Smooth muscle cell (in vitro differentiated cells): ENCODE data around the gene QPCTL. TPM values are rescaled to one million over a fixed set of nuclear protein-coding genes. Genes with fewer than 3 reads are reported as not detected.

Experiments used
- DNase-seq: peaks from one replicate; lab custom pipeline; 2025; ENCODE audit not compliant: unreplicated experiment; lab: John Stamatoyannopoulos, UW
- H2AFZ ChIP-seq: fragments of 200-600 bp; sonication (generic); 2 replicates; pipeline ENCODE4 v1.6.0; 2016; ENCODE audit warnings: antibody characterized with exemption, low read depth, mild to moderate bottlenecking
- H3F3A ChIP-seq: fragments of 200-600 bp; sonication (generic); 2 replicates; pipeline ENCODE4 v1.6.0; 2017; ENCODE audit warnings: antibody characterized with exemption, low read depth
- H3K27ac ChIP-seq: fragments of 200-600 bp; sonication (generic); 2 replicates; pipeline ENCODE4 v1.5.1; 2016; ENCODE audit warnings: low read depth, mild to moderate bottlenecking
- H3K27me3 ChIP-seq: fragments of 200-600 bp; sonication (generic); 2 replicates; pipeline ENCODE4 v1.6.1; 2016; ENCODE audit warnings: low read depth, mild to moderate bottlenecking
- H3K36me3 ChIP-seq: fragments of 200-600 bp; sonication (generic); 2 replicates; pipeline ENCODE4 v1.5.1; 2016; ENCODE audit warnings: low read depth
- H3K4me1 ChIP-seq: fragments of 200-600 bp; sonication (generic); 2 replicates; pipeline ENCODE4 v1.5.1; 2016; ENCODE audit warnings: low read depth
- H3K4me2 ChIP-seq: fragments of 200-600 bp; sonication (generic); 2 replicates; pipeline ENCODE4 v1.6.0; 2016; ENCODE audit warnings: mild to moderate bottlenecking
- H3K4me3 ChIP-seq: fragments of 200-600 bp; sonication (generic); 2 replicates; pipeline ENCODE4 v1.5.1; 2016; ENCODE audit warnings: mild to moderate bottlenecking
- H3K79me2 ChIP-seq: fragments of 200-600 bp; sonication (generic); 2 replicates; pipeline ENCODE4 v1.6.0; 2016; ENCODE audit warnings: low read depth, mild to moderate bottlenecking
- H3K9ac ChIP-seq: fragments of 200-600 bp; sonication (generic); 2 replicates; pipeline ENCODE4 v1.6.0; 2016; ENCODE audit warnings: low read depth
- H3K9me3 ChIP-seq: fragments of 200-600 bp; sonication (generic); replicated peaks from 2 replicates; pipeline ENCODE4 v1.5.1; 2016; ENCODE audit warnings: low read depth
- H4K20me1 ChIP-seq: fragments of 200-600 bp; sonication (generic); 2 replicates; pipeline ENCODE4 v1.6.0; 2016; ENCODE audit warnings: low read depth
- WGBS: methylation state at CpG from one replicate; pipeline ENCODE4 v1.1.7; 2016; ENCODE audit warnings: low lambda C conversion rate; 5-methylcytosine and 5-hydroxymethylcytosine counted together
- polyA plus RNA-seq: library from polyadenylated mRNA; unstranded; fragments of >200 nt; fragmentation: Nextera tagmentation; extraction: Ambion mirVana; gene quantifications from 2 replicates; pipeline ENCODE4 v1.2.1, GENCODE V29; 2016
- total RNA-seq: library from RNA; depleted of rRNA; stranded (reverse); fragments of >200 nt; gene quantifications from 2 replicates; pipeline ENCODE4 v1.2.3, GENCODE V29; 2014
- TF ChIP-seq, protein P1 (sequence below): fragments of 200-600 bp; sonication (generic); IDR thresholded peaks from 2 replicates; pipeline ENCODE4 v1.5.1; 2017; ENCODE audit warnings: borderline replicate concordance, mild to moderate bottlenecking, antibody characterized with exemption; ENCODE audit not compliant: insufficient read depth, poor library complexity, severe bottlenecking

Gene QPCTL
- total and polyA plus RNA-seq, 2 experiments from 2014 or later, result 12.2 to 13.3 TPM

DNA sequence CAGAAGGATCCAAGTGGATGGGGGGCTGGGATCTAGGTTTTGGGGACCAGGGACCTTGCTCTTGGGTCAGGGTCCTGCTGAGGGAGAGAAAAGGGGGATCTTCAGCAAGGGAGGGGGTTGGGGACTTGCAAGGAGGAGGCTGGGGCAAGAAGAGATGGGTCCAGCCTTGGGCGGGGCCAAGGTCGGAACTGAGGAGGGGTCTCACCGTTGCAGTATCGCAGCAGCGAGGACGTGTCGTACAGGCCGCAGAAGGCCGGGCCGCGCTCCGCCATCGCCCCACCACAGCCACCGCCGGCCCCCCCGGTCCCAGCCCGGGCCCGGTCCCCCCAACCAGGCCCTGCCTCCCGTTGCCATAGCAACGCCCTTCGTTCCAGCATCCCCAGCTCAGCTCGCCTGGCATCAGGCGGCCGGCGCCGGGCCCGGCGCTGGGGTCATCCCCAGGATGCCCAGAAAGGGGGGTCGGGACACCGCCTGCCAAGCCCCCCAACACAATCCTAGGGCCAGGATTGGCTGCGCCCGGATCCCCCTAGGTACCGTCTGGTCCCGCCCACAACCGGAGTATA lies 47.3 kb upstream of the QPCTL start:
- H3K4me3 ChIP-seq, result peak overlapping the region; percentile 42
- H3K4me1 ChIP-seq, result peaks cover 5% of the 10 kb centered on the region
- H2AFZ ChIP-seq, result no peak overlapping the region
- H3K9ac ChIP-seq, result no peak overlapping the region
- DNase-seq, result no peak
- 20% methylated on average over 10 of the region's 35 CpGs for WGBS
- H3K79me2 ChIP-seq, result no peaks in the 10 kb centered on the region
- no peaks in the 10 kb centered on the region for H3K27me3 ChIP-seq
- no peaks in the 10 kb centered on the region for H3K36me3 ChIP-seq
- H3K4me2 ChIP-seq, result peak overlapping the region; percentile 71
- no peaks in the 10 kb centered on the region for H4K20me1 ChIP-seq
- no peaks in the 10 kb centered on the region for H3K9me3 ChIP-seq
- TF ChIP-seq, protein P1, sequence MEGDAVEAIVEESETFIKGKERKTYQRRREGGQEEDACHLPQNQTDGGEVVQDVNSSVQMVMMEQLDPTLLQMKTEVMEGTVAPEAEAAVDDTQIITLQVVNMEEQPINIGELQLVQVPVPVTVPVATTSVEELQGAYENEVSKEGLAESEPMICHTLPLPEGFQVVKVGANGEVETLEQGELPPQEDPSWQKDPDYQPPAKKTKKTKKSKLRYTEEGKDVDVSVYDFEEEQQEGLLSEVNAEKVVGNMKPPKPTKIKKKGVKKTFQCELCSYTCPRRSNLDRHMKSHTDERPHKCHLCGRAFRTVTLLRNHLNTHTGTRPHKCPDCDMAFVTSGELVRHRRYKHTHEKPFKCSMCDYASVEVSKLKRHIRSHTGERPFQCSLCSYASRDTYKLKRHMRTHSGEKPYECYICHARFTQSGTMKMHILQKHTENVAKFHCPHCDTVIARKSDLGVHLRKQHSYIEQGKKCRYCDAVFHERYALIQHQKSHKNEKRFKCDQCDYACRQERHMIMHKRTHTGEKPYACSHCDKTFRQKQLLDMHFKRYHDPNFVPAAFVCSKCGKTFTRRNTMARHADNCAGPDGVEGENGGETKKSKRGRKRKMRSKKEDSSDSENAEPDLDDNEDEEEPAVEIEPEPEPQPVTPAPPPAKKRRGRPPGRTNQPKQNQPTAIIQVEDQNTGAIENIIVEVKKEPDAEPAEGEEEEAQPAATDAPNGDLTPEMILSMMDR, result no peak
- H3K27ac ChIP-seq, result peak overlapping the region; percentile 32
- H3F3A ChIP-seq, result peaks cover 29% of the 10 kb centered on the region

DNA sequence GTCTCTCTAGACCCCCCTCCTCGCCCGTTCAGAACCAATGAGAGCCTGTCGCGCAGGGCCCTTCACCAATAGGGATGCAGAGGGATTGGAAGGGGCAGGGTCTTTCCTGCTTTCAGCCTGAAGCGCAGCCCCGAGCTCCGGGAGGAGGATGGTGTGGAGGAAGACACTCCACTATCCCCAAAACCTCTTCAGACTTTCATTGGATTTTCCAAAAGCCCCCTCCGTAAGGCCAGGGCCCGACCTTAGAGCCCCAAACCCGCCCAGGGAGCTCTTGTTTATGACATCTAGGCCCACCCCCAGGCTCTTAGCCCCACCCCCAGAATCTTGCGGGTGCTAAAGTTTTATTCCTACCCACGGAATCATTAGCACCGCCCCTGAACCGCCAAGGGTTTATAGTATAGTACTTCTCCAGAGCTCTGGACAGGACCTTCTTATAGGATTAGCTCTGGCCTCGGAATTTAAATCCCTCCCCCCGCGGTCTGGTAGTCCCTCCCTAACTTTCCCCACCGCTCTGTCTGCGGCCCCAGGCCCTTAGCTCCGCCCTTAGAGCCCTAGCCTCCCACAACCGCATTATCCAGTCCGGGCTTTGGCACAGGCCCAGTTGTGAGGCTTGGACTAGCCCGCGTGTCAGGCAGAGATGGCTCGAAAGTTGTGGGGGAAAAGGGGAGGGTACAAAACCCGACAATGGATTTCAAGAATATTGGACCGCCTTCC lies 46.7 kb upstream of the QPCTL start:
- Histone ChIP-seq H3K27me3 (no peaks in the 10 kb centered on the region), H3K9me3 (no peaks in the 10 kb centered on the region), H3K79me2 (no peaks in the 10 kb centered on the region), H3K4me3 (peak overlapping the region; percentile 42), H2AFZ (no peak overlapping the region), H3K36me3 (no peaks in the 10 kb centered on the region), H3K4me1 (peaks cover 5% of the 10 kb centered on the region), H3K9ac (no peak overlapping the region), H4K20me1 (no peaks in the 10 kb centered on the region), H3K27ac (peak overlapping the region; percentile 32), H3K4me2 (peak overlapping the region; percentile 71), H3F3A (peaks cover 24% of the 10 kb centered on the region)
- DNase-seq, result peak; percentile 90
- 4% methylated on average over 25 of the region's 27 CpGs for WGBS
- TF ChIP-seq, protein P1, result no peak

DNA sequence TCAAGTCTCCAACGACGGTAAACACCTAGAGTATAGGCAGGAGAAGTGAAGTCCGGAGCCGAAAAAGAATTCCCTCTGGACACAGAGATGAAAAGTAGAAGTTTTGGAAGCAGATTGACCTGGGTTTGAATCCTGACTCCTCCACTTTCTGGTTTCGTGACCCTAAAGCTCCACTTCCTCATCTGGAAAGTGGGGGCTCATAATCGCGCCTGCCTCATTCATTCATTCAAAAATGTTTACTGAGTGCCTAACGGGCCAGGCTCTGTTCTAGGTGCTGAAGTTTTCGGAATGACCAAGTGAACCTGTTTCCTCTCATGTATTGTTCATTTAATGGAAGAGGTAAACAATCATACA lies 46.1 kb upstream of the QPCTL start:
- Histone ChIP-seq H3K4me2 (peak overlapping the region; percentile 71), H3F3A (peaks cover 20% of the 10 kb centered on the region), H3K4me3 (peak overlapping the region; percentile 42), H3K9ac (no peak overlapping the region), H3K36me3 (no peaks in the 10 kb centered on the region), H4K20me1 (no peaks in the 10 kb centered on the region), H2AFZ (no peak overlapping the region), H3K27ac (peak overlapping the region; percentile 9), H3K79me2 (no peaks in the 10 kb centered on the region), H3K9me3 (no peaks in the 10 kb centered on the region), H3K4me1 (peaks cover 5% of the 10 kb centered on the region), H3K27me3 (no peaks in the 10 kb centered on the region)
- no peak for DNase-seq
- TF ChIP-seq, protein P1, result no peak
- WGBS, result 40% methylated on average over 9 of the region's 9 CpGs

DNA sequence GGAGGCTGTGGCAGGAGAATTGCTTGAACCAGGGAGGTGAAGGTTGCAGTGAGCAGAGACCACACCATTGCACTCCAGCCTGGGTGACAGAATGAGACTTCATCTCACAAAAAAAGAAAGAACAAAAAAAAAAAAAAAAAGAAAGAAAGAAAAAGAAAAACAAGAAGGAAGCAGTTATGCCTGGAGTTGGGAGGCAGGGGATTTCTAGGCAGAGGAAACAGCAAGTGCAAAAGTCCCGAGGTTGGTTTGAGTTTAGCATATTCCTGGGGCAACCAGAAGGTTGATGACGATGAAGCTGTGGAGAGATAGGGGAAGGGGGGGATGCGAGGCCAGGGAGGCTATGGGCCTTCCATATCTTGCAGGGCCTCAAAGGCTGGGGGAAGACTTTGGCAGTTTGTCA lies 41.7 kb upstream of the QPCTL start:
- Histone ChIP-seq H3K9me3 (no peaks in the 10 kb centered on the region), H3K27me3 (no peaks in the 10 kb centered on the region), H3K4me2 (no peak overlapping the region), H3F3A (no peaks in the 10 kb centered on the region), H3K4me3 (no peak overlapping the region), H3K36me3 (no peaks in the 10 kb centered on the region), H3K9ac (no peak overlapping the region), H3K79me2 (no peaks in the 10 kb centered on the region), H3K27ac (no peak overlapping the region), H3K4me1 (no peaks in the 10 kb centered on the region), H4K20me1 (no peaks in the 10 kb centered on the region), H2AFZ (no peak overlapping the region)
- WGBS, result 83% methylated on average over 3 of the region's 3 CpGs
- TF ChIP-seq, protein P1, result no peak
- no peak for DNase-seq
